H1 (cell line): ENCODE results near the gene ZNF488. TPM values are rescaled to one million over a fixed set of nuclear protein-coding genes. Genes with fewer than 3 reads are reported as not detected.

Experiments
- CTCF ChIA-PET: fragments of 300-600 bp; sonication (Branson Sonifier 250); formaldehyde crosslinking; loops from one replicate; lab custom pipeline; 2021; ENCODE audit not compliant: partially characterized antibody; lab: Charles Lee
- POLR2A ChIA-PET: fragments of 300-600 bp; sonication (Branson Sonifier 250); formaldehyde crosslinking; loops from one replicate; lab custom pipeline; 2021; ENCODE audit warnings: inconsistent platforms; ENCODE audit not compliant: partially characterized antibody; lab: Charles Lee
- DNase-seq, 2 experiments: peaks; one replicate each; pipeline versions ENCODE4 v3.0.0 to v3.0.0-alpha.2; 2010 to 2022; ENCODE audit warnings: low spot score in 2 of 2, low read depth in 1 of 2, mixed read lengths in 1 of 2
- FAIRE-seq: peaks from 2 replicates; lab custom pipeline; 2011; peaks lifted over from hg19 to GRCh38; lab: Jason Lieb, UNC
- H2AFZ ChIP-seq: 2 replicates; pipeline ENCODE4 v1.8.1; 2012; ENCODE audit warnings: low read length, inconsistent platforms
- H2AK5ac ChIP-seq: 2 replicates; pipeline ENCODE4 v1.6.1; 2013; ENCODE audit warnings: low read depth, low read length
- H2BK120ac ChIP-seq: replicated peaks from 2 replicates; pipeline ENCODE3; 2013; ENCODE audit warnings: low read depth, low read length, inconsistent platforms
- H2BK12ac ChIP-seq: 2 replicates; pipeline ENCODE4 v1.6.1; 2013; ENCODE audit warnings: low read depth, low read length
- H2BK15ac ChIP-seq: 2 replicates; pipeline ENCODE4 v1.6.1; 2013; ENCODE audit warnings: low read length
- H2BK20ac ChIP-seq: 2 replicates; pipeline ENCODE4 v1.6.1; 2013; ENCODE audit warnings: low read length
- H2BK5ac ChIP-seq: 2 replicates; pipeline ENCODE4 v1.6.1; 2013; ENCODE audit warnings: low read depth, low read length
- H3K14ac ChIP-seq: 2 replicates; pipeline ENCODE4 v1.6.1; 2013; ENCODE audit warnings: inconsistent platforms; ENCODE audit not compliant: insufficient read length
- H3K18ac ChIP-seq: 2 replicates; pipeline ENCODE4 v1.6.1; 2013; ENCODE audit warnings: low read length; ENCODE audit errors: extremely low read depth
- H3K23ac ChIP-seq: 2 replicates; pipeline ENCODE4 v1.6.1; 2013; ENCODE audit warnings: inconsistent platforms; ENCODE audit not compliant: insufficient read length
- H3K23me2 ChIP-seq: 2 replicates; pipeline ENCODE4 v1.6.1; 2013; ENCODE audit warnings: low read depth, low read length
- H3K27ac ChIP-seq: 2 replicates; pipeline ENCODE4 v1.6.1; 2011; ENCODE audit warnings: low read depth, low read length, inconsistent platforms
- H3K27me3 ChIP-seq, 4 experiments: replicated peaks in 1 of 4; 1 replicate in 1 of 4; 2 replicates in 3 of 4; pipeline versions ENCODE4 v1.6.1 to v1.8.1; 2011 to 2013; ENCODE audit warnings: low read length in 3 of 4, mild to moderate bottlenecking in 3 of 4, inconsistent platforms in 2 of 4, mixed read lengths in 2 of 4, moderate library complexity in 1 of 4; ENCODE audit not compliant: control insufficient read depth in 3 of 4, insufficient read depth in 3 of 4; ENCODE audit errors: extremely low read depth in 1 of 4
- H3K36me3 ChIP-seq, 4 experiments: 2 replicates each; pipeline versions ENCODE4 v1.6.1 to v1.8.1; 2011 to 2013; ENCODE audit warnings: mild to moderate bottlenecking in 4 of 4, low read length in 3 of 4, moderate library complexity in 2 of 4, control low read depth in 1 of 4, inconsistent platforms in 1 of 4; ENCODE audit not compliant: insufficient read depth in 4 of 4, control insufficient read depth in 2 of 4
- H3K4ac ChIP-seq: replicated peaks from 2 replicates; pipeline ENCODE3; 2013; ENCODE audit warnings: low read length, low read depth, mixed read lengths, inconsistent platforms; ENCODE audit not compliant: insufficient read length
- H3K4me1 ChIP-seq, 4 experiments: replicated peaks in 1 of 4; 1 replicate in 1 of 4; 2 replicates in 3 of 4; pipeline versions ENCODE4 v1.6.1 to v1.8.1; 2011 to 2013; ENCODE audit warnings: low read length in 3 of 4, inconsistent platforms in 2 of 4, mixed read lengths in 1 of 4; ENCODE audit not compliant: insufficient read depth in 4 of 4, control insufficient read depth in 3 of 4
- H3K4me2 ChIP-seq, 2 experiments: 2 replicates each; pipeline versions ENCODE4 v1.6.1 to v1.8.1; 2011 to 2013; ENCODE audit warnings: low read depth in 2 of 2, low read length in 2 of 2, control low read depth in 1 of 2, inconsistent platforms in 1 of 2, mild to moderate bottlenecking in 1 of 2; ENCODE audit not compliant: insufficient read depth in 1 of 2
- H3K4me3 ChIP-seq, 4 experiments: fragments of 200-600, 300-600 bp in 1 of 4; sonication (generic), shearing (Covaris generic), sonication (Bioruptor Twin) in 1 of 4; 2 replicates each; pipeline versions ENCODE4 v1.5.1 to v1.8.1; 2011 to 2016; ENCODE audit warnings: low read length in 4 of 4, low read depth in 3 of 4, control low read depth in 2 of 4, inconsistent platforms in 2 of 4, mild to moderate bottlenecking in 2 of 4, mixed read lengths in 1 of 4, moderate library complexity in 1 of 4; ENCODE audit not compliant: insufficient read depth in 2 of 4; ENCODE audit errors: extremely low read depth in 1 of 4
- H3K56ac ChIP-seq: replicated peaks from 2 replicates; pipeline ENCODE3; 2013; ENCODE audit warnings: low read depth, mild to moderate bottlenecking, mixed read lengths, low read length, inconsistent platforms; ENCODE audit not compliant: insufficient read length
- H3K79me1 ChIP-seq: 2 replicates; pipeline ENCODE4 v1.6.1; 2013; ENCODE audit warnings: low read depth, low read length, control low read depth
- H3K79me2 ChIP-seq, 2 experiments: 2 replicates each; pipeline versions ENCODE4 v1.6.1 to v1.8.1; 2012 to 2013; ENCODE audit warnings: low read length in 2 of 2, mild to moderate bottlenecking in 2 of 2, inconsistent platforms in 1 of 2; ENCODE audit not compliant: insufficient read depth in 2 of 2, control insufficient read depth in 1 of 2
- H3K9ac ChIP-seq, 4 experiments: replicated peaks in 1 of 4; 1 replicate in 1 of 4; 2 replicates in 3 of 4; pipeline versions ENCODE4 v1.6.1 to v1.8.1; 2011 to 2013; ENCODE audit warnings: low read depth in 3 of 4, low read length in 3 of 4, control low read depth in 2 of 4, mild to moderate bottlenecking in 2 of 4, moderate library complexity in 2 of 4, inconsistent platforms in 1 of 4; ENCODE audit errors: extremely low read depth in 1 of 4
- H3K9me3 ChIP-seq, 2 experiments: 2 replicates each; pipeline versions ENCODE4 v1.6.1 to v1.8.1; 2012 to 2013; ENCODE audit warnings: mild to moderate bottlenecking in 2 of 2, moderate library complexity in 2 of 2, control low read depth in 1 of 2, inconsistent platforms in 1 of 2, low read depth in 1 of 2, low read length in 1 of 2, mixed read lengths in 1 of 2; ENCODE audit not compliant: insufficient read depth in 2 of 2
- H4K20me1 ChIP-seq, 2 experiments: replicated peaks in 1 of 2; 2 replicates each; pipeline versions ENCODE3 to v1.8.1; 2011 to 2013; ENCODE audit warnings: inconsistent platforms in 2 of 2, low read length in 2 of 2, mild to moderate bottlenecking in 1 of 2; ENCODE audit not compliant: insufficient read depth in 2 of 2, control insufficient read depth in 1 of 2
- H4K5ac ChIP-seq: 2 replicates; pipeline ENCODE4 v1.6.1; 2013; ENCODE audit warnings: low read length, low read depth, mixed read lengths, inconsistent platforms; ENCODE audit not compliant: insufficient read length
- H4K8ac ChIP-seq: 2 replicates; pipeline ENCODE4 v1.8.0; 2013; ENCODE audit warnings: mild to moderate bottlenecking, moderate library complexity, low read length, inconsistent platforms; ENCODE audit not compliant: insufficient read depth; ENCODE audit errors: extremely low read depth
- H4K91ac ChIP-seq: replicated peaks from 2 replicates; pipeline ENCODE3; 2013; ENCODE audit warnings: low read length, mixed read lengths, inconsistent platforms; ENCODE audit not compliant: insufficient read length
- BACH1 ChIP-seq: IDR thresholded peaks from 2 replicates; pipeline ENCODE4 v1.6.1; 2012; ENCODE audit warnings: low read length, improper control_type of control experiment
- KDM1A ChIP-seq: fragments of 200-600, 300-600 bp; sonication (generic); IDR thresholded peaks from 2 replicates; pipeline ENCODE4 v1.7.1; 2016; ENCODE audit warnings: mild to moderate bottlenecking, low read length, borderline replicate concordance
- KDM5A ChIP-seq: fragments of 200-600 bp; IDR thresholded peaks from 2 replicates; pipeline ENCODE4 v1.7.1; 2012; ENCODE audit warnings: mild to moderate bottlenecking, low read length, inconsistent platforms, mixed read lengths
- RBBP5 ChIP-seq: IDR thresholded peaks from 2 replicates; pipeline ENCODE4 v1.7.1; 2012; ENCODE audit warnings: low read depth, mild to moderate bottlenecking, inconsistent platforms, low read length, moderate library complexity, borderline replicate concordance
- WGBS, 2 experiments: shearing (Covaris generic) in 1 of 2; methylation state at CpG; one replicate each; pipeline versions ENCODE4 v1.1.6 to v1.1.7; 2013 to 2015; ENCODE audit warnings: low lambda C conversion rate in 2 of 2, mixed read lengths in 2 of 2, inconsistent platforms in 1 of 2, low coverage in 1 of 2, missing lambda C conversion rate in 1 of 2; ENCODE audit not compliant: insufficient replicate concordance in 2 of 2, insufficient coverage in 1 of 2, insufficient read length in 1 of 2; ENCODE audit errors: extremely low coverage in 1 of 2, missing lambda C conversion rate in 1 of 2; 5-methylcytosine and 5-hydroxymethylcytosine counted together
- polyA plus RNA-seq, 7 experiments: library from polyadenylated mRNA; depleted of rRNA in 3 of 7; stranded (reverse) in 5 of 7; unstranded in 2 of 7; fragments of >200 nt in 5 of 7; fragments of 200-250 nt in 2 of 7; gene quantifications; 1 replicate in 5 of 7; 2 replicates in 1 of 7; 4 replicates in 1 of 7; pipeline versions ENCODE4 v1.2.1 to v1.2.3, GENCODE V29; 2011 to 2013; ENCODE audit warnings: missing spikeins in 2 of 7, mixed read lengths in 2 of 7
- total RNA-seq: library from RNA; stranded (reverse); fragmentation: NEBNext Ultra II Directional; extraction: Animal tissue kit (Norgen Biotek cat#: 25700); gene quantifications from 2 replicates; pipeline ENCODE4 v1.2.1, GENCODE V29; 2021
- TF ChIP-seq, protein P1 (sequence below): IDR thresholded peaks from 2 replicates; pipeline ENCODE4 v1.6.1; 2012; ENCODE audit warnings: low read length, inconsistent platforms

Gene ZNF488
- total and polyA plus RNA-seq, 2 of the 8 experiments (the other 6 are each of a cell fraction or from before 2014, with no cell fraction given): 7.9 to 11.4 TPM

DNA sequence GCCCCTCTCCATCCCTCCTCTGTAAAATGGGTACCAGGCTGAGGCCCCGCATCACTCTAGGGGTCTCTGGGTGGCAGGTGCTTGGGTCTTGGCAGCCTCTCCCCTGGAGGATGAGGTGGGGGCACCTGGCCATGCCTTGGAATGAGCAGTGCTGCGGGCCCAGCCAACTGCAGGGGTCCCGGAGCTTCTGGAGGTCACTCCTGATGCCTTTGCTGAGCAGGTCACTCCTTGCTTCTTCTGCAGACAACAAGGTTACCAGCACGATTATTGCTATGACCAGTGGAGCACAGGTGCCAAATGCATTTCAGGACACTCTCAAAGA is 22.4 kb upstream of the ZNF488 start:
- 82% methylated on average over 4 of the region's 4 CpGs; no CpG with 5 or more reads in 1 of the 2 experiments for WGBS, 2 experiments
- H2AK5ac ChIP-seq: no peak overlapping the region
- H3K79me1 ChIP-seq: no peaks in the 10 kb centered on the region
- H2AFZ ChIP-seq: no peak overlapping the region
- peaks cover 0 to 3% of the 10 kb centered on the region in 2 experiments for H4K20me1 ChIP-seq
- ChIA-PET POLR2A (no interaction called here), CTCF (interaction anchor here (0.6 to 4.2 kb wide), 3 partner anchors 10 to 52 kb away, joined by 3 to 15 read pairs (median 4); no protein-coding TSS in a partner anchor)
- no peak overlapping the region for H4K5ac ChIP-seq
- H3K36me3 ChIP-seq: no peaks in the 10 kb centered on the region
- H3K23me2 ChIP-seq: peaks cover 4% of the 10 kb centered on the region; the same call in 1 of the 2 replicates
- H3K79me2 ChIP-seq: no peaks in the 10 kb centered on the region
- H3K4ac ChIP-seq: no peak overlapping the region
- H3K27ac ChIP-seq: no peak overlapping the region
- H3K14ac ChIP-seq: no peak overlapping the region
- H2BK5ac ChIP-seq: no peak overlapping the region
- no peak overlapping the region for H3K9ac ChIP-seq
- H3K18ac ChIP-seq: no peak overlapping the region
- H2BK20ac ChIP-seq: no peak overlapping the region
- H3K4me3 ChIP-seq: no peak overlapping the region
- peaks cover 7 to 27% (median 20%) of the 10 kb centered on the region in 4 experiments for H3K4me1 ChIP-seq
- no peak overlapping the region for H2BK12ac ChIP-seq
- FAIRE-seq (no peak), DNase-seq (no peak)
- H4K8ac ChIP-seq: no peak overlapping the region
- no peaks in the 10 kb centered on the region for H3K9me3 ChIP-seq
- no peak overlapping the region for H4K91ac ChIP-seq
- no peak overlapping the region for H3K4me2 ChIP-seq
- no peaks in the 10 kb centered on the region for H3K27me3 ChIP-seq
- H3K23ac ChIP-seq: no peak overlapping the region
- H3K56ac ChIP-seq: no peak overlapping the region
- H2BK15ac ChIP-seq: no peak overlapping the region
- no peak overlapping the region for H2BK120ac ChIP-seq
- TF ChIP-seq KDM1A (no peak), RBBP5 (no peak), KDM5A (no peak), BACH1 (no peak)
- TF ChIP-seq, protein P1, sequence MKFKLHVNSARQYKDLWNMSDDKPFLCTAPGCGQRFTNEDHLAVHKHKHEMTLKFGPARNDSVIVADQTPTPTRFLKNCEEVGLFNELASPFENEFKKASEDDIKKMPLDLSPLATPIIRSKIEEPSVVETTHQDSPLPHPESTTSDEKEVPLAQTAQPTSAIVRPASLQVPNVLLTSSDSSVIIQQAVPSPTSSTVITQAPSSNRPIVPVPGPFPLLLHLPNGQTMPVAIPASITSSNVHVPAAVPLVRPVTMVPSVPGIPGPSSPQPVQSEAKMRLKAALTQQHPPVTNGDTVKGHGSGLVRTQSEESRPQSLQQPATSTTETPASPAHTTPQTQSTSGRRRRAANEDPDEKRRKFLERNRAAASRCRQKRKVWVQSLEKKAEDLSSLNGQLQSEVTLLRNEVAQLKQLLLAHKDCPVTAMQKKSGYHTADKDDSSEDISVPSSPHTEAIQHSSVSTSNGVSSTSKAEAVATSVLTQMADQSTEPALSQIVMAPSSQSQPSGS: no peak
